PC-9 (cell line): ENCODE results near the gene CHKA. TPM values are rescaled to one million over a fixed set of nuclear protein-coding genes. Genes with fewer than 3 reads are reported as not detected.

Experiments
- BruUV-seq: library from RNA; stranded (reverse); fragments of 400-500 nt; replicated peaks from 2 replicates; lab custom pipeline; 2021; lab: Mats Ljungman, UMichigan
- CTCF ChIA-PET: fragments of 300-600 bp; sonication (Branson Sonifier 250); formaldehyde crosslinking; loops from one replicate; lab custom pipeline; 2022; ENCODE audit warnings: antibody characterized with exemption; lab: Charles Lee
- POLR2A ChIA-PET: fragments of 300-600 bp; sonication (Branson Sonifier 250); formaldehyde crosslinking; loops from one replicate; lab custom pipeline; 2022; ENCODE audit warnings: antibody characterized with exemption; ENCODE audit not compliant: unreplicated experiment; lab: Charles Lee
- DNase-seq, 2 experiments: peaks; one replicate each; pipeline versions ENCODE4 v3.0.0 to v3.0.0-alpha.2; 2015 to 2022; ENCODE audit warnings: mixed read lengths in 1 of 2
- H2AFZ ChIP-seq: fragments of 200-600 bp; sonication (generic); 2 replicates; pipeline ENCODE4 v1.8.1; 2017; ENCODE audit warnings: antibody characterized with exemption
- H3F3A ChIP-seq: fragments of 200-600 bp; sonication (generic); 2 replicates; pipeline ENCODE4 v1.8.1; 2017; ENCODE audit warnings: antibody characterized with exemption, mild to moderate bottlenecking, low read depth; ENCODE audit not compliant: insufficient read depth
- H3K27ac ChIP-seq: fragments of 200-600 bp; sonication (generic); 2 replicates; pipeline ENCODE4 v1.6.1; 2016; ENCODE audit warnings: mixed run types
- H3K27me3 ChIP-seq: fragments of 200-600 bp; sonication (generic); 2 replicates; pipeline ENCODE4 v1.6.1; 2016; ENCODE audit warnings: low read depth, mixed run types; ENCODE audit not compliant: insufficient read depth
- H3K36me3 ChIP-seq: fragments of 200-600 bp; sonication (generic); 2 replicates; pipeline ENCODE4 v1.6.1; 2016; ENCODE audit warnings: low read depth, mixed run types
- H3K4me1 ChIP-seq: fragments of 200-600 bp; sonication (generic); replicated peaks from 2 replicates; pipeline ENCODE4 v1.6.1; 2016; ENCODE audit warnings: mixed run types; ENCODE audit not compliant: insufficient read depth
- H3K4me2 ChIP-seq: fragments of 200-600 bp; sonication (generic); 2 replicates; pipeline ENCODE4 v1.6.1; 2017; ENCODE audit warnings: mixed run types
- H3K4me3 ChIP-seq: fragments of 200-600 bp; sonication (generic); 2 replicates; pipeline ENCODE4 v1.6.1; 2016; ENCODE audit warnings: mixed run types
- H3K79me2 ChIP-seq: fragments of 200-600 bp; sonication (generic); 2 replicates; pipeline ENCODE4 v1.6.1; 2017; ENCODE audit warnings: low read depth, mixed run types
- H3K9me2 ChIP-seq: fragments of 200-600 bp; sonication (generic); 2 replicates; pipeline ENCODE4 v1.8.1; 2017; ENCODE audit warnings: mild to moderate bottlenecking; ENCODE audit not compliant: insufficient read depth
- H3K9me3 ChIP-seq: fragments of 200-600 bp; sonication (generic); 2 replicates; pipeline ENCODE4 v1.8.1; 2016; ENCODE audit warnings: low read depth; ENCODE audit not compliant: insufficient read depth
- H4K20me1 ChIP-seq: fragments of 200-600 bp; sonication (generic); 2 replicates; pipeline ENCODE4 v1.8.1; 2017; ENCODE audit not compliant: insufficient read depth
- EZH2 ChIP-seq: fragments of 200-600 bp; sonication (generic); IDR thresholded peaks from 2 replicates; pipeline ENCODE4 v1.8.0; 2017; ENCODE audit warnings: antibody characterized with exemption, low read depth
- intact Hi-C: fragments of 100-400 bp; cut with micrococcal nuclease; formaldehyde crosslinking; loops from one replicate; pipeline ENCODE4 v1.10.0; 2022; ENCODE audit not compliant: unreplicated experiment
- total RNA-seq: library from RNA; stranded (reverse); gene quantifications from 2 replicates; pipeline ENCODE4 v1.2.3, GENCODE V29; 2021
- TF ChIP-seq, protein P1 (sequence below): fragments of 200-600 bp; sonication (generic); conservative IDR thresholded peaks from 2 replicates; pipeline ENCODE4 v1.6.1; 2017; ENCODE audit warnings: mixed run types, antibody characterized with exemption, mild to moderate bottlenecking, moderate library complexity

CHKA gene
- total RNA-seq, 1 experiment from 2014 or later, result 90.5 TPM

DNA sequence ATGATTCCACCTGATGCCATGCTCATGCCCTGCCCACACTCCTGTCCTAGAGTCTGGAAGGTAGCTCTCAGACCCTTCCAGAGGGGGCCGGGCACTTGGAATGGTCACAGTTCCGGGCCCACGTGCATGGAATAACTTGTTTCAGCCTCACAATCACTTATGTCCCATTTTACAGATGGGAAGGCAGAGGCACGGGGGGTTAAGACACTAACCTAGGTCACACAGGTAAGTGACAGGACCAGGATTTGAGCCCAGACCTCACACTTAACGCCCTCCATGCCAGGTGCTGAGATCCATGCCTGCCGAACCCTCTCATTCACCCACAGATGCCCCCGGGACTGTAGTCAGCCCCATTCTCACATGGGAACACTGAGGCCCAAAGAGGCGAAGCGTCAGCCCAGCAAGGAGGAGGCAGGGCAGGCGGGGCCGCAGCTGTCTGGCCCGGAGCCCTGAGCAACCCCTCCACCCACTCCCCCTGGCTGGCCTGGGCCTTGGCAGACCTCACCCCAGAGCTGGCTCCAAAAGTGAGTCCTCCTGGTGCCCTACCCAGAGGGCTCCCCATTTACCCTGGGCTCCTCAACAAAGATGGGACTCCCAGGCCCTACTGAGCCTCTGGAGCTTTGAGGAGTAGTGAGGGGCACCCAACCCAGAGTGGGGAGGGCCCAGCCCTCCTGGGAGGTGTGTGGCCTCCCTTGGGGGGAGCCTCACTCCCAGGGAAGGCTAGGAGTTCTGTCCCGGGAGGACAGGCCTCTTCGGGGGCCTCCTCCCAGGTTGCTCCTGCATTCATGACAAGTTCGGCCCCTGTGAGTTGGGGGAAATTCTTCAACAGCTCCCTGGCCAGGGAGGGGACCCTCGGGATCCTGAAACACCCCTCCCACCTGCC, 113.4 kb downstream of the CHKA start:
- no peak for TF ChIP-seq EZH2
- TF ChIP-seq, protein P1, sequence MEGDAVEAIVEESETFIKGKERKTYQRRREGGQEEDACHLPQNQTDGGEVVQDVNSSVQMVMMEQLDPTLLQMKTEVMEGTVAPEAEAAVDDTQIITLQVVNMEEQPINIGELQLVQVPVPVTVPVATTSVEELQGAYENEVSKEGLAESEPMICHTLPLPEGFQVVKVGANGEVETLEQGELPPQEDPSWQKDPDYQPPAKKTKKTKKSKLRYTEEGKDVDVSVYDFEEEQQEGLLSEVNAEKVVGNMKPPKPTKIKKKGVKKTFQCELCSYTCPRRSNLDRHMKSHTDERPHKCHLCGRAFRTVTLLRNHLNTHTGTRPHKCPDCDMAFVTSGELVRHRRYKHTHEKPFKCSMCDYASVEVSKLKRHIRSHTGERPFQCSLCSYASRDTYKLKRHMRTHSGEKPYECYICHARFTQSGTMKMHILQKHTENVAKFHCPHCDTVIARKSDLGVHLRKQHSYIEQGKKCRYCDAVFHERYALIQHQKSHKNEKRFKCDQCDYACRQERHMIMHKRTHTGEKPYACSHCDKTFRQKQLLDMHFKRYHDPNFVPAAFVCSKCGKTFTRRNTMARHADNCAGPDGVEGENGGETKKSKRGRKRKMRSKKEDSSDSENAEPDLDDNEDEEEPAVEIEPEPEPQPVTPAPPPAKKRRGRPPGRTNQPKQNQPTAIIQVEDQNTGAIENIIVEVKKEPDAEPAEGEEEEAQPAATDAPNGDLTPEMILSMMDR, result no peak
- no peak overlapping the region for H3K4me3 ChIP-seq
- peaks cover 52% of the 10 kb centered on the region for H3F3A ChIP-seq
- CTCF ChIA-PET, result no interaction called here
- no peak overlapping the region for H2AFZ ChIP-seq
- H3K36me3 ChIP-seq, result no peaks in the 10 kb centered on the region
- no peaks in the 10 kb centered on the region for H3K9me3 ChIP-seq
- POLR2A ChIA-PET, result no interaction called here
- peaks cover 18% of the 10 kb centered on the region; the same call in 1 of the 2 replicates for H3K79me2 ChIP-seq
- peaks cover 48% of the 10 kb centered on the region for H3K4me1 ChIP-seq
- intact Hi-C loops, result no loop called here
- no TSS peak for BruUV-seq
- H3K27me3 ChIP-seq, result no peaks in the 10 kb centered on the region
- no peak overlapping the region for H3K4me2 ChIP-seq
- H3K27ac ChIP-seq, result no peak overlapping the region
- DNase-seq, result no peak
- no peaks in the 10 kb centered on the region for H3K9me2 ChIP-seq
- H4K20me1 ChIP-seq, result no peaks in the 10 kb centered on the region

GRCh38 chr11:68006606-68007166, 114.5 kb downstream of the CHKA start:
- Histone ChIP-seq H2AFZ (no peak overlapping the region), H3K4me1 (peaks cover 38% of the 10 kb centered on the region), H3K27ac (no peak overlapping the region), H3K79me2 (peaks cover 7% of the 10 kb centered on the region; the same call in 1 of the 2 replicates), H3K4me2 (no peak overlapping the region), H3K9me2 (no peaks in the 10 kb centered on the region), H3K27me3 (no peaks in the 10 kb centered on the region), H3K36me3 (no peaks in the 10 kb centered on the region), H3K4me3 (no peak overlapping the region), H3K9me3 (no peaks in the 10 kb centered on the region), H4K20me1 (no peaks in the 10 kb centered on the region), H3F3A (peaks cover 53% of the 10 kb centered on the region)
- ChIA-PET POLR2A (interaction anchor here (0.6 kb wide), 1 partner anchor 1925 kb away, joined by 5 read pairs; no protein-coding TSS in a partner anchor), CTCF (no interaction called here)
- BruUV-seq, result no TSS peak
- intact Hi-C loops, result no loop called here
- no peak for DNase-seq
- TF ChIP-seq, protein P1, result no peak
- TF ChIP-seq EZH2, result no peak

DNA sequence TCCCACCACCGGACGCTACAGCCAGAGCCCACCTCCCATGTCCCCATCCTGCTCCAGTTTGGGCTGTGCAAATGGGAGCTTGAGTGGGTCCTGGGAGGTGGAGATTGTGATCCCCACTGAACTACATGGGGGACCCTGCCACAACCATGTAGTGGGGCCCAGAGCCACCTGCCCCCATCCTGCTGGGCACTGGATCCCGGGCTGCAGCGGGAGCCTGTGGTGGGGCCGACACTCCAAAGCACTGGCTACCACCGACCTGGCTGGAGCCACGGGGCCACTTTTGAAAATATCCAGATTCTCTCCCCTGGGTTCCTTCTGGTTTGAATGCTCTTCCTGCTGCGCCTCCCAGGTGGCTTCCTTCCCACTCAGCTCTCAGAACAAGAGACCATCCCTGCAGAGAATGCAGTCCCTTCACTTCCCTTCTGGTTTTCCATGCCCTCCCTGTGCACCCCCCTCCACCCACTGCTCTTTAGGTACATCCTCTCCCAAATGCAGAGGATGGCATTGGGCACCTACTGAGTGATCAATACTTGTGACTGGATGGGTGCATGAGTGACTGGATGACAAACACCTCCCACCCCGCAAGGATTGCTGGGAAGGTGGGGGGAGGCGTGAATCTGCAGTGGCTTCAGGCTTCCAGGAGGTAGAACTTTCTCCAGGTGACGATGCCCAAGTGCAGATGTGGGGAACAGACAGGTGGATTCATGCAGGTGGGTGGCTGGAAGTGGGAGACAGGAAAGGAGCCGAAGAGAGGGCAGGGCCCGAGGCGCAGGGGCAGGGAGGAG, 116.4 kb downstream of the CHKA start:
- intact Hi-C loops, result loop anchor here (1.0 kb wide), 1 partner anchor 12 kb away; no protein-coding TSS in a partner anchor
- TF ChIP-seq, protein P1, result no peak
- TF ChIP-seq EZH2, result no peak
- no TSS peak for BruUV-seq

More for the DNA sequence above, 116.4 kb downstream of the CHKA start:
- H4K20me1 ChIP-seq, result no peaks in the 10 kb centered on the region
- no peaks in the 10 kb centered on the region for H3K27me3 ChIP-seq
- H3K4me2 ChIP-seq, result peak overlapping the region; percentile 87
- H3K27ac ChIP-seq, result no peak overlapping the region
- H3K9me2 ChIP-seq, result no peaks in the 10 kb centered on the region
- peak overlapping the region; percentile 68; the same call in 1 of the 2 replicates for H3K4me3 ChIP-seq
- ChIA-PET POLR2A (no interaction called here), CTCF (no interaction called here)
- no peaks in the 10 kb centered on the region for H3K9me3 ChIP-seq
- peak overlapping the region; percentile 78; the same call in 1 of the 2 replicates for H2AFZ ChIP-seq
- H3K36me3 ChIP-seq, result no peaks in the 10 kb centered on the region
- H3K4me1 ChIP-seq, result peaks cover 20% of the 10 kb centered on the region
- no peaks in the 10 kb centered on the region for H3K79me2 ChIP-seq
- no peak for DNase-seq
- H3F3A ChIP-seq, result peaks cover 47% of the 10 kb centered on the region
